GM23248 (cell line): ENCODE measurements around the gene RAB35. TPM values are rescaled to one million over a fixed set of nuclear protein-coding genes. Genes with fewer than 3 reads are reported as not detected.
A peak's percentile ranks its signal among the peaks of the same experiment; 100 is the strongest.

Experiments used
- DNase-seq: peaks from one replicate; pipeline ENCODE4 v3.0.0-alpha.2; 2015
- H2AFZ ChIP-seq: fragments of 200-600 bp; sonication (generic); 2 replicates; pipeline ENCODE4 v1.6.1; 2016; ENCODE audit warnings: antibody characterized with exemption
- H3F3A ChIP-seq: fragments of 200-600 bp; sonication (generic); 2 replicates; pipeline ENCODE4 v1.6.1; 2016; ENCODE audit warnings: mild to moderate bottlenecking, antibody characterized with exemption, mixed run types; ENCODE audit not compliant: insufficient read depth
- H3K27ac ChIP-seq: fragments of 200-600 bp; sonication (generic); 2 replicates; pipeline ENCODE4 v1.5.1; 2016; ENCODE audit warnings: mild to moderate bottlenecking
- H3K27me3 ChIP-seq: fragments of 200-600 bp; sonication (generic); replicated peaks from 2 replicates; pipeline ENCODE4 v1.6.1; 2016; ENCODE audit warnings: mild to moderate bottlenecking; ENCODE audit not compliant: insufficient read depth
- H3K36me3 ChIP-seq: fragments of 200-600 bp; sonication (generic); 2 replicates; pipeline ENCODE4 v1.6.1; 2016; ENCODE audit warnings: low read depth, mild to moderate bottlenecking
- H3K4me1 ChIP-seq: fragments of 200-600 bp; sonication (generic); 2 replicates; pipeline ENCODE4 v1.6.1; 2016; ENCODE audit warnings: mild to moderate bottlenecking; ENCODE audit not compliant: insufficient read depth
- H3K4me2 ChIP-seq: fragments of 200-600 bp; sonication (generic); one replicate; pipeline ENCODE4 v1.6.1; 2016; ENCODE audit warnings: mild to moderate bottlenecking; ENCODE audit not compliant: unreplicated experiment
- H3K4me3 ChIP-seq: fragments of 200-600 bp; sonication (generic); 2 replicates; pipeline ENCODE4 v1.5.1; 2016; ENCODE audit warnings: mild to moderate bottlenecking
- H3K79me2 ChIP-seq: fragments of 200-600 bp; sonication (generic); 2 replicates; pipeline ENCODE4 v1.6.1; 2016; ENCODE audit warnings: mild to moderate bottlenecking; ENCODE audit not compliant: insufficient read depth
- H3K9ac ChIP-seq: fragments of 200-600 bp; sonication (generic); 2 replicates; pipeline ENCODE4 v1.6.1; 2016; ENCODE audit warnings: mild to moderate bottlenecking
- H3K9me2 ChIP-seq: fragments of 200-600 bp; sonication (generic); 2 replicates; pipeline ENCODE4 v1.6.1; 2016; ENCODE audit warnings: mixed run types, mild to moderate bottlenecking, moderate library complexity; ENCODE audit not compliant: insufficient read depth
- H3K9me3 ChIP-seq: fragments of 200-600 bp; sonication (generic); one replicate; pipeline ENCODE4 v1.6.1; 2017; ENCODE audit warnings: low read depth
- H4K20me1 ChIP-seq: fragments of 200-600 bp; sonication (generic); 2 replicates; pipeline ENCODE4 v1.6.0; 2016; ENCODE audit not compliant: insufficient read depth
- EZH2 ChIP-seq: fragments of 200-600 bp; sonication (generic); IDR thresholded peaks from 2 replicates; pipeline ENCODE4 v1.6.1; 2018; ENCODE audit warnings: antibody characterized with exemption, mild to moderate bottlenecking; ENCODE audit not compliant: insufficient read depth, poor library complexity, severe bottlenecking
- EZH2phosphoT487 ChIP-seq: fragments of 200-600 bp; sonication (generic); IDR thresholded peaks from 2 replicates; pipeline ENCODE4 v1.6.1; 2018; ENCODE audit warnings: antibody characterized with exemption, moderate library complexity, mild to moderate bottlenecking, low read depth; ENCODE audit not compliant: insufficient read depth
- WGBS, 2 experiments: methylation state at CpG; one replicate each; pipeline ENCODE4 v1.1.6; 2015 to 2017; ENCODE audit warnings: low lambda C conversion rate in 2 of 2, low coverage in 1 of 2; ENCODE audit errors: missing lambda C conversion rate in 2 of 2; 5-methylcytosine and 5-hydroxymethylcytosine counted together
- in situ Hi-C: fragments of 300-500 bp; cut with MboI; formaldehyde crosslinking; loops from 2 replicates; pipeline ENCODE4 v1.15.0; 2020
- polyA plus RNA-seq: library from polyadenylated mRNA; unstranded; fragments of >200 nt; fragmentation: Nextera tagmentation; extraction: Ambion mirVana; gene quantifications from 2 replicates; pipeline ENCODE4 v1.2.1, GENCODE V29; 2016
- total RNA-seq: library from RNA; depleted of rRNA; stranded (reverse); fragments of >200 nt; shearing (Covaris generic); gene quantifications from 2 replicates; pipeline ENCODE4 v1.2.3, GENCODE V29; 2014

RAB35 gene
- total and polyA plus RNA-seq, 2 experiments from 2014 or later, result 28.7 to 37.1 TPM

GRCh38 chr12:120142231-120142877, 25.8 kb upstream of the RAB35 start:
- Histone ChIP-seq H3K4me3 (no peak overlapping the region), H3K36me3 (peaks cover 74% of the 10 kb centered on the region), H3K9me2 (no peaks in the 10 kb centered on the region), H3K9ac (no peak overlapping the region), H3F3A (no peaks in the 10 kb centered on the region; the same call in 1 of the 2 replicates), H3K9me3 (no peaks in the 10 kb centered on the region), H3K4me2 (no peak overlapping the region), H3K27ac (no peak overlapping the region), H3K27me3 (no peaks in the 10 kb centered on the region), H3K79me2 (no peaks in the 10 kb centered on the region), H3K4me1 (no peaks in the 10 kb centered on the region), H2AFZ (no peak overlapping the region), H4K20me1 (no peaks in the 10 kb centered on the region)
- in situ Hi-C loops, result no loop called here
- DNase-seq, result no peak
- 97 to 98% methylated on average over 14 of the region's 14 CpGs for WGBS, 2 experiments
- no peak for TF ChIP-seq EZH2
- no peak for TF ChIP-seq EZH2phosphoT487

DNA sequence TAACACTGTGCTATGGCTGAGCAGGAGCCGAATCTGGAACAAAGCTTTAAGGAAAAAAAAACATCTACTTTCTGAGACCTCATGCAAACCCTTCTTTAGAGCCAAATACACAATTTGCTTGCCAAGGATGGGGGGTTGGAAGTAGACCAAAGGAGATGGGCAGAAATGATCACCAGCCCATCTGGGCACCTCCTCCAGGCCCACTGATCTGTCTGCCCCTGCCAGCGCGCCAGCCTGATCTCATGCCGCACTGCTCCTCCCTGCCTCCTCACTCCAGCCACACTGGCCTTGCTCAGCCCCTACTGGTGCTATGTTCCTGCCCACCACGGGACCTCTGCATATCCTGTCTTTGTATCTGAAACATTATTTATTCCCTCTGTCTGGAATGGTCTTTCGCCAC, 24.8 kb upstream of the RAB35 start:
- Histone ChIP-seq H3K9me2 (no peaks in the 10 kb centered on the region), H3K4me2 (no peak overlapping the region), H3K4me3 (no peak overlapping the region), H3K4me1 (no peaks in the 10 kb centered on the region), H3K27me3 (no peaks in the 10 kb centered on the region), H3F3A (no peaks in the 10 kb centered on the region; the same call in 1 of the 2 replicates), H3K36me3 (peaks cover 66% of the 10 kb centered on the region), H3K27ac (no peak overlapping the region), H4K20me1 (no peaks in the 10 kb centered on the region), H3K9me3 (no peaks in the 10 kb centered on the region), H3K79me2 (no peaks in the 10 kb centered on the region), H2AFZ (no peak overlapping the region), H3K9ac (no peak overlapping the region)
- TF ChIP-seq EZH2 (no peak), EZH2phosphoT487 (no peak)
- in situ Hi-C loops, result no loop called here
- 97% methylated on average over 6 of the region's 6 CpGs for WGBS, 2 experiments
- DNase-seq, result no peak

DNA sequence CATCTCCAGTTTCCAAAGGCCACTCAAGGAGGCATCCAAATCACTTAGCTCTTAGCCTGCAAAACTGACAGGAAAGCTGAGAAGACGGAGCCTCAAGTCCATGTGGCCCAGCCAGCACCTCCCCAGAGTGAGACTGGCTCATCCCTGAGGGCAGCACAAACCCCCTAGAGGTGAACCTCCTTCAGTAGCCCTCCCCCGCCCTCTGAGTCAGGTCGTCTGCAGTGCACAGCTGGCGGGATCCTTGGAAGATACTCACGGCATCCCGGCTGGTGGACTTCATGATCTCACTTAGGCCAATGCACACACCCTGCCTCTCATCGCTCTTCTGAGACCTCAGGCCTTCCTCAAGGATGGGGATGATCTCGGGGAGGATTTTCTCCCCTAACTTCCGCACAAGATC, 24.1 kb upstream of the RAB35 start:
- peaks cover 69% of the 10 kb centered on the region for H3K36me3 ChIP-seq
- no peaks in the 10 kb centered on the region for H3K9me2 ChIP-seq
- no peak overlapping the region for H3K4me3 ChIP-seq
- H3K9ac ChIP-seq, result no peak overlapping the region
- no peaks in the 10 kb centered on the region for H3K79me2 ChIP-seq
- no peaks in the 10 kb centered on the region for H4K20me1 ChIP-seq
- H3K4me2 ChIP-seq, result no peak overlapping the region
- no peak overlapping the region for H2AFZ ChIP-seq
- no peak for TF ChIP-seq EZH2phosphoT487
- TF ChIP-seq EZH2, result no peak
- DNase-seq, result peak; percentile 10
- in situ Hi-C loops, result no loop called here
- H3K9me3 ChIP-seq, result no peaks in the 10 kb centered on the region
- H3K27ac ChIP-seq, result no peak overlapping the region
- no peaks in the 10 kb centered on the region for H3K4me1 ChIP-seq
- H3K27me3 ChIP-seq, result no peaks in the 10 kb centered on the region
- WGBS, 2 experiments, result 89 to 91% methylated on average over 9 of the region's 9 CpGs
- H3F3A ChIP-seq, result no peaks in the 10 kb centered on the region; the same call in 1 of the 2 replicates

DNA sequence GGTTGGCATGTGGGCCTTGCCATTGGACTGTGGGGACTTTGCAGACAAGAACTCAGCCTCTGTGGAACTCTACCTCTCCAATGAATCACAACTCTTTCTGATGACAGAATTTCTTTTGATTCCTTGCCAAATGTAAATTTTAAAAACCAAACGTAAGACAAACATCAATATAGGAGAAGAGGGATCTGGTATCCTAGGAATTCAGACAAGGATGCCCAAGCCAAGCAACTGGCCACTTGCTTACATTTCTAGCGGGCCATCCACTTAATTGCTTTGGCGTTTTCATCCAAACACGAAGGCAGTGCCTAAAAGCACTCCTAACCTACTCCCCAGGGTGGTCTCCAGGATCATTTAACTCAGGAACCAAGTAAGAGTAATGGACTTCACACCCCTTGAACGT, 23.4 kb upstream of the RAB35 start:
- no peak for TF ChIP-seq EZH2
- TF ChIP-seq EZH2phosphoT487, result no peak
- no peaks in the 10 kb centered on the region for H3K4me1 ChIP-seq
- H3K79me2 ChIP-seq, result no peaks in the 10 kb centered on the region
- H3F3A ChIP-seq, result no peaks in the 10 kb centered on the region; the same call in 1 of the 2 replicates
- H3K9me3 ChIP-seq, result no peaks in the 10 kb centered on the region
- no peak overlapping the region for H3K4me2 ChIP-seq
- DNase-seq, result no peak
- no peaks in the 10 kb centered on the region for H4K20me1 ChIP-seq
- WGBS, 2 experiments, result 78 to 84% methylated on average over 5 of the region's 5 CpGs
- H3K9me2 ChIP-seq, result no peaks in the 10 kb centered on the region
- H3K4me3 ChIP-seq, result no peak overlapping the region
- H3K36me3 ChIP-seq, result peaks cover 69% of the 10 kb centered on the region
- H2AFZ ChIP-seq, result no peak overlapping the region
- H3K27ac ChIP-seq, result no peak overlapping the region
- H3K9ac ChIP-seq, result no peak overlapping the region
- in situ Hi-C loops, result no loop called here
- no peaks in the 10 kb centered on the region for H3K27me3 ChIP-seq

- H3K9me3 ChIP-seq, result no peaks in the 10 kb centered on the region
- TF ChIP-seq EZH2 (no peak), EZH2phosphoT487 (no peak)
- no peak overlapping the region for H3K9ac ChIP-seq
- H3K27ac ChIP-seq, result no peak overlapping the region
- no peak overlapping the region for H2AFZ ChIP-seq
- no peaks in the 10 kb centered on the region for H3K4me1 ChIP-seq
- DNase-seq, result no peak
- no peaks in the 10 kb centered on the region; the same call in 1 of the 2 replicates for H3F3A ChIP-seq
- peaks cover 60% of the 10 kb centered on the region for H3K36me3 ChIP-seq
- no peak overlapping the region for H3K4me3 ChIP-seq
- WGBS, 2 experiments, result 94 to 97% methylated on average over 9 of the region's 9 CpGs
- H4K20me1 ChIP-seq, result no peaks in the 10 kb centered on the region
- no peak overlapping the region for H3K4me2 ChIP-seq
- H3K9me2 ChIP-seq, result no peaks in the 10 kb centered on the region
- no peaks in the 10 kb centered on the region for H3K79me2 ChIP-seq
- in situ Hi-C loops, result no loop called here
- H3K27me3 ChIP-seq, result no peaks in the 10 kb centered on the region
These were observed 21.8 kb upstream of the RAB35 start for GRCh38 chr12:120138366-120138765.
